Measurements from ENCODE around the gene C12orf56. TPM values are rescaled to one million over a fixed set of nuclear protein-coding genes. Genes with fewer than 3 reads are reported as not detected.

The C12orf56 gene
- total RNA-seq, 1 donor from 2014 or later = 0.10 TPM

DNA sequence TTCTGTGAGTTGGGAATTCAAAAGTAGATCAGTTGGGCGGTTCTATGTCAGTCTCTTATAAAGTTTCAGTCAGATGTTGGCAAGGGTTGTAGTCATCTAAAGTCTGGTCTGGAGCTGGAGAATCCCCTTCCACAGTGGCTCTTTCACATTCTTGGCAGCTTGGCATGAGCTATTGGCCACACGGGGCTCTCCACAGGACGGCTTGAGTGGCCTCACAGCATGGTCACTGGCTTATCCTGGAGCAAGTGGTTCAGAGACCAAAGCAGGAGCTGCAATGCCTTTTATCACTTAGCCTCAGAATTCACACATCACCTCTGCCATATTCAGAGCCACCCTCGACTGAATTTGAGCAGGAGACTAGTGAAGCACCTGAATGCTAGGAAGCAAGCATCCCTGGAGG, 161.3 kb downstream of the C12orf56 start:
- peaks cover 4% of the 10 kb centered on the region for H3K4me1 Mint-ChIP-seq (ENCODE audit: low read depth)
- H3K36me3 Mint-ChIP-seq (ENCODE audit: low read depth) = no peaks in the 10 kb centered on the region
- peaks cover 9% of the 10 kb centered on the region for H3K9me3 Mint-ChIP-seq (ENCODE audit: low read depth)
- TF ChIP-seq, protein P1, sequence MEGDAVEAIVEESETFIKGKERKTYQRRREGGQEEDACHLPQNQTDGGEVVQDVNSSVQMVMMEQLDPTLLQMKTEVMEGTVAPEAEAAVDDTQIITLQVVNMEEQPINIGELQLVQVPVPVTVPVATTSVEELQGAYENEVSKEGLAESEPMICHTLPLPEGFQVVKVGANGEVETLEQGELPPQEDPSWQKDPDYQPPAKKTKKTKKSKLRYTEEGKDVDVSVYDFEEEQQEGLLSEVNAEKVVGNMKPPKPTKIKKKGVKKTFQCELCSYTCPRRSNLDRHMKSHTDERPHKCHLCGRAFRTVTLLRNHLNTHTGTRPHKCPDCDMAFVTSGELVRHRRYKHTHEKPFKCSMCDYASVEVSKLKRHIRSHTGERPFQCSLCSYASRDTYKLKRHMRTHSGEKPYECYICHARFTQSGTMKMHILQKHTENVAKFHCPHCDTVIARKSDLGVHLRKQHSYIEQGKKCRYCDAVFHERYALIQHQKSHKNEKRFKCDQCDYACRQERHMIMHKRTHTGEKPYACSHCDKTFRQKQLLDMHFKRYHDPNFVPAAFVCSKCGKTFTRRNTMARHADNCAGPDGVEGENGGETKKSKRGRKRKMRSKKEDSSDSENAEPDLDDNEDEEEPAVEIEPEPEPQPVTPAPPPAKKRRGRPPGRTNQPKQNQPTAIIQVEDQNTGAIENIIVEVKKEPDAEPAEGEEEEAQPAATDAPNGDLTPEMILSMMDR (IDR thresholded peaks at IDR 0.05) = no peak
- no peak overlapping the region for H3K27ac Mint-ChIP-seq (ENCODE audit: unreplicated experiment)
- H3K4me3 Mint-ChIP-seq (ENCODE audit: unreplicated experiment) = no peak overlapping the region
- H3K27me3 Mint-ChIP-seq (ENCODE audit: low read depth) = no peaks in the 10 kb centered on the region
- DNase-seq (ENCODE audit: low spot score) = no peak

DNA sequence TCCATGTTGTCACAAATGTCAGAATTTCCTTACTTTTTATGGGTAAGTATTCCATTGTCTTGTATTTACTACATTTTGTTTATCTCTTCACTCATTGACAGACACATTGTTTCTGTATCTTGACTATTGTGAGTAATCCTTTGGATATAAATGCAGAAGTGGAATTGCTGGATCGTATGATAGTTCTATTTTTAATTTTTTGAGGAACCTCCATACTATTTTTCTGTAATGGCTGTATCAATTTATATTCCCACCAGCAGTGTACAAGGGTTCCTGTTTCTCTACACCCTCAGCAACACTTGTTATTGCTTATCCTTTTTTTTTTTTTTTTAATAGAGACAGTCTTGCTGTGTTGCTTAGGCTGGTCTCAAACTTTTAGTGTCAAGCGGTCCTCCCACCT, 164.9 kb downstream of the C12orf56 start:
- TF ChIP-seq, protein P1 (IDR thresholded peaks at IDR 0.05) = no peak
- Mint-ChIP-seq H3K4me1 (ENCODE audit: low read depth) (peaks cover 11% of the 10 kb centered on the region), H3K4me3 (ENCODE audit: unreplicated experiment) (no peak overlapping the region), H3K9me3 (ENCODE audit: low read depth) (peaks cover 9% of the 10 kb centered on the region), H3K27ac (ENCODE audit: unreplicated experiment) (no peak overlapping the region), H3K27me3 (ENCODE audit: low read depth) (no peaks in the 10 kb centered on the region), H3K36me3 (ENCODE audit: low read depth) (no peaks in the 10 kb centered on the region)
- DNase-seq (ENCODE audit: low spot score) = no peak

DNA sequence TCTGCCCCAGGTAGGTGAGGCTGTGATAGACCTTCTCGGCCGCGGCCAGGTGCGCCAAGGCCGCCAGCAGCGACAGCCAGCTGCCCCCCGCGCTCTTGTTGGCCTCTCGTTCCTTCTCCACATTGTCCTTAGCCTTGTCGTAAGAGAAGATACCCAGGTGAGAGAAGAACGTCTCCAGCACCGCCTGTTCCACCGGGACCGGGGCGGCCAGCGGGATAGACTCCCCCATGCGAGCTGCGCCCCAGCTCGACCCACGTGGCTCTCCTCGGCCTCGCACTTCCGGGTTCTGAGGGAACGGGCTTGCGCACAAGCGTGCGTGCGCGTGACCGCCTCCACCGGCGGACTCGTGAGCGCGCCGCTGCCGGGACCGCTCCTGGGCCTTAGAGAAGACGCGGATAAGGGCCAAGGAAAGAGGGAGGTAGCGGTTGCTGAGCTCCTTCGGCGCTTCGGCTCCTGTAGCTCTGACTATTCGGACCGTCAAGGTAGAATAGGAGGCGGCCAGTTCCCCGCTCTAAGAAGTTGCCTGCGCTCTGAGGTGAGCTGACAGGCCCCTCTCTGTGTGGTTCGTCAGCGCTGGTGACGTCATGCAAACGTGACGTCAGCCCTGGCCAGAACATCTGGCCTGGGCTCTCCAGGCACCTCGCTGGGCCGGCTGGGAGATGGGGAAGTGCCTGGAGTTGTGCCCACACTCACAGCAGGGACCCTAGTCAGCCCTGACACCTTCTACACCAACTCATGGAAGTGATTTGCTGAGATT, 168.4 kb downstream of the C12orf56 start, which contains the start of gene KICS2:
Gene KICS2, minus strand, starts transcription at position 288 of the 757 bp plus-strand sequence. Its CDS starts 59 bp downstream, at position 229.
- H3K9me3 Mint-ChIP-seq (ENCODE audit: low read depth) = no peaks in the 10 kb centered on the region
- peak within 1 kb of the TSS; percentile 84 for H3K4me3 Mint-ChIP-seq (ENCODE audit: unreplicated experiment)
- H3K27me3 Mint-ChIP-seq (ENCODE audit: low read depth) = no peaks in the 10 kb centered on the region
- TF ChIP-seq, protein P1 (IDR thresholded peaks at IDR 0.05) = no peak
- H3K4me1 Mint-ChIP-seq (ENCODE audit: low read depth) = peaks cover 11% of the 10 kb centered on the region
- H3K36me3 Mint-ChIP-seq (ENCODE audit: low read depth) = no peaks in the 10 kb centered on the region
- peak; percentile 96 for DNase-seq (ENCODE audit: low spot score)
- peak within 1 kb of the TSS; percentile 98 for H3K27ac Mint-ChIP-seq (ENCODE audit: unreplicated experiment)

DNA sequence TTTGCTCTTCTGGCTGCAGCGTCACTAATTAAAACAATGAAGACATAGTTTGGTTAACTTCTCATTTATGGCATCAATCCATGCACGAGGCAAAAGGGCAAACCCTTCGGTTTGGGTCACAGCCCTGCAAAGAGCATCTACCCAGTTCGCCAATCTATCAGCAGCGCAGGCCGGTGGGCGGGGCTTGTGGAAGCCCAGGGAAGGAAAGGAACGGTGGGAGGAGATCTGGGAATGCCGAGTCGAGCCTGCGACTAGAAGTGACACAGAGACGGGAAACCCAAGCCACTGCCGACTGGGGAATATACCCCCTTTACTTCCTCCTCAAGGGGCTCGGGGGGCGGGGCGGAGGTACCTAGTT, 168.9 kb downstream of the C12orf56 start:
- H3K36me3 Mint-ChIP-seq (ENCODE audit: low read depth) = no peaks in the 10 kb centered on the region
- no peaks in the 10 kb centered on the region for H3K9me3 Mint-ChIP-seq (ENCODE audit: low read depth)
- no peaks in the 10 kb centered on the region for H3K27me3 Mint-ChIP-seq (ENCODE audit: low read depth)
- H3K4me3 Mint-ChIP-seq (ENCODE audit: unreplicated experiment) = peak overlapping the region; percentile 84
- no peak for DNase-seq (ENCODE audit: low spot score)
- H3K27ac Mint-ChIP-seq (ENCODE audit: unreplicated experiment) = peak overlapping the region; percentile 98
- TF ChIP-seq, protein P1 (IDR thresholded peaks at IDR 0.05) = no peak
- H3K4me1 Mint-ChIP-seq (ENCODE audit: low read depth) = peaks cover 11% of the 10 kb centered on the region

DNA sequence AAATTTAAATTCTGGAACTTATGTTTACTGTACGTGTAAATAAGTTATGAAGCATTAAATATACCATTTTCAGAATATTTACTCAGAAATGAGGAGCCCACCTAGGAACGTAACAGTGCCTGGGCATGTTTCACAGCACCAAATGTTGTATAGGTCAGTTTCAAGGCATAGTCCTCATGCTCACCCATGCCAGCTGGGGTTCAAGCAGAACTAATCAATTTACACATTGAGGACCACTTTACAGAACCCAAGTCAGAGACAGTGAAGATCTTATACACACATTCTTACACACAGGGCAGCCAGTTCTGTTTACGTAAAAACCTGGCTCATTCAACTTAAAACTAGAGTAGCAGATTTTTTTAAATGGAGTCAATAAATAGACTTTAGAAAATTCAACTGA, 170.5 kb downstream of the C12orf56 start:
- no peaks in the 10 kb centered on the region for H3K36me3 Mint-ChIP-seq (ENCODE audit: low read depth)
- no peak overlapping the region for H3K4me3 Mint-ChIP-seq (ENCODE audit: unreplicated experiment)
- DNase-seq (ENCODE audit: low spot score) = no peak
- no peak overlapping the region for H3K27ac Mint-ChIP-seq (ENCODE audit: unreplicated experiment)
- H3K9me3 Mint-ChIP-seq (ENCODE audit: low read depth) = no peaks in the 10 kb centered on the region
- H3K4me1 Mint-ChIP-seq (ENCODE audit: low read depth) = peaks cover 11% of the 10 kb centered on the region
- TF ChIP-seq, protein P1 (IDR thresholded peaks at IDR 0.05) = no peak
- no peaks in the 10 kb centered on the region for H3K27me3 Mint-ChIP-seq (ENCODE audit: low read depth)

All from chondrocyte (in vitro differentiated cells).